NCI-H2196 treated with DMSO at 0.1 percent for 48 hours (cell line): ENCODE data around the gene MCF2.

Experiments used
- DNase-seq: peaks from one replicate; lab custom pipeline; 2025; ENCODE audit not compliant: unreplicated experiment; lab: John Stamatoyannopoulos, UW

The MCF2 gene

GRCh38 chrX:139596068-139596467 lies 111.9 kb downstream of the MCF2 start:
- DNase-seq = no peak

DNA sequence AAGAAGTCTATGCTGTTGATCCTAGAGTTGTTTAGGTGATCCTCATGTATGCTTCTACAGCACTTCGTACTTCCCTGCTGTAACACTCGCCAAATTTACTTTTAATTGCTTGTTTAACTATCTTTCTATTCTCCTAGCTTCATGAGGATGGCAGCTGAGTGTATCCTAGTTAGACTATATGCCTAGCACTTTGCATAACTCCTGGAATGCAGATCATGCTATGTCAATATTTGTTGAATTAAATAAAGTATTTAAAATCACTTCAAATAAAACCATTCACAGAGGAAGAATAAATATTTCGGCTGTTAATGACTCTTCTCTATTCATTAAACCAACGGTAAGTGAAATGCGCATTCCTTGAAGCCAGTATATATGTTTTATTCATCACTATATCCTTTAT lies 122.4 kb downstream of the MCF2 start:
- DNase-seq = no peak

GRCh38 chrX:139581068-139581467 lies 126.9 kb downstream of the MCF2 start:
- no peak for DNase-seq

- DNase-seq = no peak
These were observed 141.0 kb downstream of the MCF2 start for GRCh38 chrX:139566981-139567380.

DNA sequence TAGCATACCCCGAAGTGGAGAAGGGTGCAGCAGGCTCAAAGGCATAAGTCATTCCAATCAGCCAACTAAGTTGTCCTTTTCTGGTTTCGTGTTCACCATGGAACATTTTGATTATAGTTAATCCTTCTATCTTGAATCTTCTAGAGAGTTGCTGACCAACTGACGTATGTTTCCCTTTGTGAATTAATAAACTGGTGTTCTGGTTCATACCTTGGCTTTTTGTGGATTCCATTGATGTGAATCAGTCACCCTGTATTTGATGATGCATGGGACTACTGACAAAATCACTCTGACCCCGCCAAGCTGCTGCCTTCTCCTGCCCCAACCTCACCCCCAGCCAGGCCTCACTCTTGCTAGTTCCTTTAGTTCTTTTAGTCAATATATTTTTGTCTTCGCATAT lies 144.7 kb downstream of the MCF2 start:
- DNase-seq = no peak

GRCh38 chrX:139560221-139560620 lies 147.7 kb downstream of the MCF2 start:
- no peak for DNase-seq

GRCh38 chrX:139559383-139560042 lies 148.5 kb downstream of the MCF2 start:
- DNase-seq = no peak

- DNase-seq = no peak
These were observed 152.8 kb downstream of the MCF2 start for GRCh38 chrX:139554991-139555675.

- no peak for DNase-seq
These were observed 153.6 kb downstream of the MCF2 start for GRCh38 chrX:139554376-139554775.

DNA sequence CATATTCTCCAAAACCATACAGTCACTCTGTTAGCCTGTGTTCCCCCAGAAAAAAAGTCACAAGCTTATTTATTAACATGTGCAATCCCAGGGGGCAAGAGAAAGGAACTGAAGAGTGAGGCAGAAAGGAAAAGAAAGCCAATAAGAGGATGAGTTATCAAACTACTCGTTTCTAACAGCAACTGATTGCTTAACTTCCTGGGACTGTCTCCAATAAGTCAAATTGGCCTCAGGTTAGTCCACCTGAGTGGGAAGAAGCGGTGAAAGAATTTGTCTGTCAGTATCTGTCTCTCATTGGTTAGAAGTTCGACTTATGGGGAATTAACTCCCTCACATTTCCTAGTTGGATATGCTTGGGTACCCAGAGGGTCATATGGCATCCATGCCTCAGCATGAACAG lies 163.4 kb downstream of the MCF2 start:
- no peak for DNase-seq

GRCh38 chrX:139543920-139544319 lies 164.0 kb downstream of the MCF2 start:
- DNase-seq = no peak

- no peak for DNase-seq
These were observed 165.3 kb downstream of the MCF2 start for GRCh38 chrX:139542652-139543051.

- no peak for DNase-seq
These were observed 168.8 kb downstream of the MCF2 start for GRCh38 chrX:139538907-139539790.

DNA sequence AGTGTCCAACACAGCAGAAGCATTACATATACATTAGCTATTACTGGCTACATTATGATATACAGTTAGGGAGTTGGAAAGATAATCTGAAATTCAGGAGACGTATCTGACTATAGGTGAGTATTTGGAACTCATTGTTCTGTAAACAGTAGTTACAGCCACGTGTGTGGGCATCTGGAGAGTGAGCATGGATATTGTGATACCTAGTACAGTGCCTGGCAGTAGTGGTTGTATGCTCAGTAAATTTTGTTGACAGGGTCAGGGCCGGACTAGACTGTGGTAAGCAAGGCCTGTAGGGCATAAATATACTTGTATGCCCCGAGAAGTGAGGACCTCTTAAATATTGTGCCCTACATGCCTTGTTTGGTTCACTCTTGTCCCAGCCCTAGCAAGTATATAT lies 174.5 kb downstream of the MCF2 start:
- DNase-seq = no peak

- no peak for DNase-seq
These were observed 175.1 kb downstream of the MCF2 start for GRCh38 chrX:139532834-139533233.
